K562 (cell line): ENCODE measurements around the gene LYRM7.

Experiments
- CBX3 ChIP-seq, 2 experiments: IDR thresholded peaks; 1 replicate in 1 of 2; 2 replicates in 1 of 2; pipeline ENCODE4 v1.6.1; 2012; ENCODE audit warnings: inconsistent platforms in 2 of 2, low read length in 2 of 2, borderline replicate concordance in 1 of 2, control low read depth in 1 of 2
- CEBPB ChIP-seq: fragments of 450-650 bp; IDR thresholded peaks from 2 replicates; pipeline ENCODE4 v1.6.1; 2016; ENCODE audit warnings: missing genetic modification characterization, missing compliant biosample characterization
- CREM ChIP-seq: IDR thresholded peaks from 2 replicates; pipeline ENCODE4 v1.6.1; 2014; ENCODE audit warnings: antibody characterized with exemption, low read depth
- CTCF ChIP-seq, 3 experiments: IDR thresholded peaks in 2 of 3; conservative IDR thresholded peaks in 1 of 3; 2 replicates each; pipeline ENCODE4 v1.5.1; 2011 to 2012; ENCODE audit warnings: low read length in 3 of 3, mild to moderate bottlenecking in 3 of 3, control low read depth in 2 of 3, improper control_type of control experiment in 1 of 3, inconsistent platforms in 1 of 3, low read depth in 1 of 3, mixed read lengths in 1 of 3, moderate library complexity in 1 of 3; ENCODE audit not compliant: insufficient read depth in 2 of 3
- NEUROD1 ChIP-seq: fragments of 150-350 bp; IDR thresholded peaks from 2 replicates; pipeline ENCODE4 v1.6.1; 2014; ENCODE audit warnings: borderline replicate concordance, low read length, low read depth; ENCODE audit not compliant: partially characterized antibody
- PCBP2 ChIP-seq: fragments of 200-400 bp; formaldehyde crosslinking; IDR thresholded peaks from 2 replicates; pipeline ENCODE4 v1.6.1; 2018; ENCODE audit warnings: low read length, low read depth, mild to moderate bottlenecking, moderate library complexity; ENCODE audit not compliant: poor library complexity, severe bottlenecking
- RCOR1 ChIP-seq, 2 experiments: IDR thresholded peaks; 2 replicates each; pipeline ENCODE4 v1.6.1; 2012; ENCODE audit warnings: low read depth in 2 of 2, low read length in 2 of 2, borderline replicate concordance in 1 of 2, improper control_type of control experiment in 1 of 2
- TRIM28 ChIP-seq: fragments of 450-650 bp; IDR thresholded peaks from 2 replicates; pipeline ENCODE4 v1.6.1; 2017

- TF ChIP-seq NEUROD1 (no peak), PCBP2 (no peak), CBX3 (IDR thresholded peaks at IDR 0.05; ENCODE audit: borderline replicate concordance in 1 of 2, low read length in 2 of 2) (no peak), CREM (no peak), CTCF (IDR thresholded peaks at IDR 0.05 in 2 of 3, conservative IDR thresholded peaks at IDR 0.05 in 1 of 3; ENCODE audit: insufficient read depth in 2 of 3, low read depth in 1 of 3, low read length in 3 of 3) (no peak), TRIM28 (no peak), CEBPB (no peak), RCOR1 (IDR thresholded peaks at IDR 0.05; ENCODE audit: borderline replicate concordance in 1 of 2, low read depth in 2 of 2, low read length in 2 of 2) (no peak)
Observed at GRCh38 chr5:131225282-131225974, 54.7 kb downstream of the LYRM7 start.
